Esophagus squamous epithelium (tissue), 4 donors: ENCODE data around the gene FTCDNL1.

ENCODE experiments used
- CTCF ChIP-seq, 6 experiments: fragments of 450-650 bp in 4 of 6; fragments of 200-600 bp in 2 of 6; sonication (generic) in 2 of 6; IDR thresholded peaks; one replicate each; pipeline ENCODE4 v1.5.1; 2016 to 2019; ENCODE audit warnings: antibody characterized with exemption in 6 of 6, mild to moderate bottlenecking in 4 of 6, moderate library complexity in 4 of 6
- POLR2A ChIP-seq, 4 donors: fragments of 450-650 bp; IDR thresholded peaks; one replicate each; pipeline ENCODE4 v1.6.1; 2017; ENCODE audit warnings: antibody characterized with exemption in 4 of 4, mild to moderate bottlenecking in 4 of 4, moderate library complexity in 3 of 4

- TF ChIP-seq CTCF (IDR thresholded peaks at IDR 0.05) (no peak), POLR2A (IDR thresholded peaks at IDR 0.05) (no peak)
Measured at GRCh38 chr2:199734011-199734410, 117.0 kb downstream of the FTCDNL1 start.
